Upper lobe of left lung (tissue), 4 donors: ENCODE measurements around the gene RPS14.

Experiments
- CTCF ChIP-seq, 6 experiments: fragments of 450-650 bp in 4 of 6; fragments of 200-600 bp in 2 of 6; sonication (generic) in 2 of 6; IDR thresholded peaks; one replicate each; pipeline ENCODE4 v1.5.1; 2016 to 2019; ENCODE audit warnings: antibody characterized with exemption in 6 of 6
- EP300 ChIP-seq, 4 donors: sonication (generic); formaldehyde crosslinking; IDR thresholded peaks; one replicate each; pipeline ENCODE4 v1.5.1; 2017; ENCODE audit warnings: antibody characterized with exemption in 4 of 4, control low read depth in 2 of 4
- POLR2A ChIP-seq, 4 donors: fragments of 450-650 bp; IDR thresholded peaks; one replicate each; pipeline ENCODE4 v1.5.1; 2016 to 2017; ENCODE audit warnings: antibody characterized with exemption in 4 of 4, mild to moderate bottlenecking in 2 of 4
- POLR2AphosphoS5 ChIP-seq, 2 donors: sonication (generic); formaldehyde crosslinking; IDR thresholded peaks; one replicate each; pipeline ENCODE4 v1.5.1; 2017; ENCODE audit warnings: antibody characterized with exemption in 2 of 2

- TF ChIP-seq CTCF (IDR thresholded peaks at IDR 0.05) (no peak), EP300 (IDR thresholded peaks at IDR 0.05) (no peak), POLR2AphosphoS5 (IDR thresholded peaks at IDR 0.05) (no peak), POLR2A (IDR thresholded peaks at IDR 0.05) (no peak)
Measured at GRCh38 chr5:150422075-150422474, 27.5 kb downstream of the RPS14 start.
